Esophagus squamous epithelium (tissue), 4 donors: ENCODE data around the gene NKD1.

Source experiments
- CTCF ChIP-seq, 6 experiments: fragments of 450-650 bp in 4 of 6; fragments of 200-600 bp in 2 of 6; sonication (generic) in 2 of 6; IDR thresholded peaks; one replicate each; pipeline ENCODE4 v1.5.1; 2016 to 2019; ENCODE audit warnings: antibody characterized with exemption in 6 of 6, mild to moderate bottlenecking in 4 of 6, moderate library complexity in 4 of 6
- POLR2A ChIP-seq, 4 donors: fragments of 450-650 bp; IDR thresholded peaks; one replicate each; pipeline ENCODE4 v1.6.1; 2017; ENCODE audit warnings: antibody characterized with exemption in 4 of 4, mild to moderate bottlenecking in 4 of 4, moderate library complexity in 3 of 4

GRCh38 chr16:50665128-50665878 is 117.1 kb downstream of the NKD1 start:
- TF ChIP-seq CTCF (IDR thresholded peaks at IDR 0.05) (peak; percentile 89 to 96 (median 93)), POLR2A (IDR thresholded peaks at IDR 0.05) (no peak)
